H9 (cell line): Measurements from ENCODE around the gene ATP6AP1. TPM values are rescaled to one million over a fixed set of nuclear protein-coding genes. Genes with fewer than 3 reads are reported as not detected.
"Not testable (repeated sequence)": the region's sequence is repeated elsewhere in the genome, so short reads cannot be mapped to it uniquely, and the experiment has no call there.

Source experiments
- DNase-seq: peaks from one replicate; pipeline ENCODE4 v3.0.0-alpha.2; 2017
- H2AFZ ChIP-seq: one replicate; pipeline ENCODE4 v1.6.1; 2013; ENCODE audit warnings: mild to moderate bottlenecking, low read length, control low read depth, moderate library complexity
- H2AK5ac ChIP-seq: 2 replicates; pipeline ENCODE4 v1.6.1; 2013; ENCODE audit warnings: low read length, control low read depth, mixed read lengths; ENCODE audit not compliant: insufficient read length
- H2BK120ac ChIP-seq: one replicate; pipeline ENCODE4 v1.6.1; 2013; ENCODE audit warnings: low read depth, mild to moderate bottlenecking, low read length, control low read depth, inconsistent platforms; ENCODE audit not compliant: poor library complexity, severe bottlenecking
- H2BK12ac ChIP-seq: 2 replicates; pipeline ENCODE4 v1.6.1; 2013; ENCODE audit warnings: low read length, control low read depth, mixed read lengths, low read depth; ENCODE audit not compliant: insufficient read length
- H2BK15ac ChIP-seq: 2 replicates; pipeline ENCODE4 v1.6.1; 2013; ENCODE audit warnings: low read depth, low read length, control low read depth
- H2BK20ac ChIP-seq: one replicate; pipeline ENCODE4 v1.6.1; 2013; ENCODE audit warnings: low read depth, mild to moderate bottlenecking, low read length, control low read depth, inconsistent platforms; ENCODE audit not compliant: poor library complexity, severe bottlenecking
- H2BK5ac ChIP-seq: 2 replicates; pipeline ENCODE4 v1.6.1; 2013; ENCODE audit warnings: low read length, control low read depth, mixed read lengths; ENCODE audit not compliant: insufficient read length
- H3K14ac ChIP-seq: 2 replicates; pipeline ENCODE4 v1.6.1; 2013; ENCODE audit warnings: low read length, control low read depth; ENCODE audit not compliant: insufficient read depth
- H3K18ac ChIP-seq: 2 replicates; pipeline ENCODE4 v1.6.1; 2013; ENCODE audit warnings: low read depth, mild to moderate bottlenecking, mixed read lengths, low read length, control low read depth; ENCODE audit not compliant: insufficient read length
- H3K23ac ChIP-seq: 2 replicates; pipeline ENCODE4 v1.6.1; 2013; ENCODE audit warnings: low read length, control low read depth, mixed read lengths, low read depth; ENCODE audit not compliant: insufficient read length
- H3K23me2 ChIP-seq: 2 replicates; pipeline ENCODE4 v1.6.1; 2013; ENCODE audit warnings: low read depth, mild to moderate bottlenecking, mixed read lengths, low read length, control low read depth; ENCODE audit not compliant: insufficient read length, poor library complexity, severe bottlenecking
- H3K27ac ChIP-seq: 2 replicates; pipeline ENCODE4 v1.5.1; 2013; ENCODE audit warnings: low read length, control low read depth, mixed read lengths, low read depth; ENCODE audit not compliant: insufficient read length
- H3K27me3 ChIP-seq: 2 replicates; pipeline ENCODE4 v1.6.1; 2013; ENCODE audit warnings: low read length, control low read depth, inconsistent platforms; ENCODE audit not compliant: insufficient read depth
- H3K4ac ChIP-seq: 2 replicates; pipeline ENCODE4 v1.6.1; 2013; ENCODE audit warnings: low read depth, mild to moderate bottlenecking, control low read depth, inconsistent platforms, low read length, moderate library complexity
- H3K4me1 ChIP-seq: 2 replicates; pipeline ENCODE4 v1.6.1; 2013; ENCODE audit warnings: low read length, control low read depth, inconsistent platforms; ENCODE audit not compliant: insufficient read depth
- H3K4me2 ChIP-seq: 2 replicates; pipeline ENCODE4 v1.6.1; 2013; ENCODE audit warnings: low read length, control low read depth, mixed read lengths; ENCODE audit not compliant: insufficient read length, insufficient read depth
- H3K56ac ChIP-seq: 2 replicates; pipeline ENCODE4 v1.6.1; 2013; ENCODE audit warnings: low read depth, mild to moderate bottlenecking, mixed read lengths, low read length, control low read depth; ENCODE audit not compliant: insufficient read length
- H3K79me1 ChIP-seq: 2 replicates; pipeline ENCODE4 v1.6.1; 2013; ENCODE audit warnings: low read depth, mild to moderate bottlenecking, moderate library complexity, low read length, control low read depth, inconsistent platforms; ENCODE audit not compliant: insufficient read depth, poor library complexity, severe bottlenecking
- H3K79me2 ChIP-seq: 2 replicates; pipeline ENCODE4 v1.6.1; 2013; ENCODE audit warnings: low read length, control low read depth, inconsistent platforms; ENCODE audit not compliant: insufficient read depth
- H3K9ac ChIP-seq: 2 replicates; pipeline ENCODE4 v1.6.1; 2013; ENCODE audit warnings: low read length, control low read depth, mixed read lengths; ENCODE audit not compliant: insufficient read length; ENCODE audit errors: extremely low read depth
- H3K9me3 ChIP-seq: one replicate; pipeline ENCODE4 v1.6.1; 2013; ENCODE audit warnings: low read depth, low read length, inconsistent platforms; ENCODE audit not compliant: control insufficient read depth
- H3T11ph ChIP-seq: one replicate; pipeline ENCODE4 v1.6.1; 2013; ENCODE audit warnings: mild to moderate bottlenecking, low read length, control low read depth, inconsistent platforms
- H4K20me1 ChIP-seq: one replicate; pipeline ENCODE4 v1.6.1; 2013; ENCODE audit not compliant: control insufficient read depth, insufficient read length, insufficient read depth
- H4K5ac ChIP-seq: 2 replicates; pipeline ENCODE4 v1.6.1; 2013; ENCODE audit warnings: low read depth, mild to moderate bottlenecking, mixed read lengths, low read length, control low read depth; ENCODE audit not compliant: insufficient read length
- H4K8ac ChIP-seq: replicated peaks from 2 replicates; pipeline ENCODE4 v1.6.1; 2013; ENCODE audit warnings: low read length, control low read depth, mixed read lengths, low read depth; ENCODE audit not compliant: insufficient read length
- H4K91ac ChIP-seq: 2 replicates; pipeline ENCODE4 v1.6.1; 2013; ENCODE audit warnings: low read depth, mild to moderate bottlenecking, moderate library complexity, mixed read lengths, low read length, control low read depth; ENCODE audit not compliant: insufficient read length
- H3K27ac Mint-ChIP-seq, 3 experiments: 2 replicates in 2 of 3; 3 replicates in 1 of 3; pipeline ENCODE4 v1.8.0; 2020 to 2021; ENCODE audit warnings: mixed read lengths in 3 of 3, mild to moderate bottlenecking in 1 of 3, moderate library complexity in 1 of 3
- H3K27me3 Mint-ChIP-seq: 2 replicates; pipeline ENCODE4 v1.8.0; 2021; ENCODE audit warnings: low read depth, mild to moderate bottlenecking, moderate library complexity, mixed read lengths
- H3K36me3 Mint-ChIP-seq, 3 experiments: 2 replicates in 2 of 3; 3 replicates in 1 of 3; pipeline ENCODE4 v1.8.0; 2020 to 2021; ENCODE audit warnings: low read depth in 3 of 3, mixed read lengths in 3 of 3; ENCODE audit not compliant: insufficient read depth in 1 of 3
- H3K4me1 Mint-ChIP-seq, 2 experiments: 2 replicates each; pipeline ENCODE4 v1.8.0; 2020; ENCODE audit warnings: mixed read lengths in 2 of 2
- H3K4me3 Mint-ChIP-seq, 2 experiments: 2 replicates in 1 of 2; 3 replicates in 1 of 2; pipeline ENCODE4 v1.8.0; 2020 to 2021; ENCODE audit warnings: mild to moderate bottlenecking in 2 of 2, mixed read lengths in 2 of 2, moderate library complexity in 1 of 2
- H3K9me3 Mint-ChIP-seq, 2 experiments: 2 replicates in 1 of 2; 3 replicates in 1 of 2; pipeline ENCODE4 v1.8.0; 2020; ENCODE audit warnings: mild to moderate bottlenecking in 2 of 2, mixed read lengths in 2 of 2, moderate library complexity in 1 of 2
- WGBS: extraction: QIAGEN DNeasy Blood & Tissue Kit; methylation state at CpG from one replicate; pipeline ENCODE4 v1.1.7; 2013; ENCODE audit warnings: missing lambda C conversion rate, low lambda C conversion rate, mixed read lengths; ENCODE audit not compliant: insufficient read length; ENCODE audit errors: extremely low coverage; 5-methylcytosine and 5-hydroxymethylcytosine counted together
- total RNA-seq: library from RNA; stranded (reverse); gene quantifications from 2 replicates; pipeline ENCODE4 v1.2.1, GENCODE V29; 2021
- TF ChIP-seq, protein P1 (sequence below): fragments of 200-600 bp; sonication (generic); conservative IDR thresholded peaks from 3 replicates; pipeline ENCODE4 v1.8.0; 2021; ENCODE audit warnings: antibody characterized with exemption, mild to moderate bottlenecking

ATP6AP1 gene
- total RNA-seq, 1 experiment from 2014 or later: 45.6 TPM

DNA sequence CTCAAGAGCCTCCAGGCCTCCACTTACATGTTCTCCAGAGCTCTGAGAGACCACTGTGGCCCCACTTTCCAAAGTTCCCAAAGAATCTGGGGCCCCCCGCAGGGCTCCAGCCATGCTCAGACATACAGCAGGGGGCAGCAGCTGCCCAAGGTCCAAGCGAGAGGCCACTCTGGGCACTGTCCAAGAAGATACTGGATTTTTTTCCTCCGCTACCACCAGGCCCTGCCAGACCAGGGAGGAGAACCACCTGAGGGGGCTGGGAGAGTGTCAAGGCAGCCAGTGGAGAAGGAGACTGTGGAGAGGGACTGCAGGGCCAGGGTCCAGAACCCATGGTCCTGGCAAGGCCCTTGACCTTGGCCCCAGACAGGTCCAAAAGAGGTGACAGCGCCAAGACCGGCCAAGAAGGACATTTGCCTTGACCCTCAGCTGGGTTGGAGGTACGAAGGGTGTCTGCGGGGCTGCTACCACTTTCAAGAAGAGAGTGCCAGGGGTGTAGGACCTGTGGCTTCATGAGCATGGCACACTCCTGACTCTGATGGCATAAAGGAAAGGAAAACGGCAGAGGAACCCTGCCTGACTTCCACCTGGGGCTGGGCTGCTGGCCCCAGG, 44.1 kb upstream of the ATP6AP1 start:
- no peaks in the 10 kb centered on the region; the same call in 1 of the 2 replicates for H3K4me1 ChIP-seq
- Mint-ChIP-seq H3K4me3 (no peak overlapping the region; a peak in 1 of 5 replicates), H3K27me3 (peaks cover 2% of the 10 kb centered on the region; the same call in 1 of the 2 replicates), H3K36me3 (peaks cover 15 to 29% (median 22%) of the 10 kb centered on the region in 3 experiments), H3K27ac (0 out of 7 replicates have a peak overlapping the region, but pooled peaks of 1 of the 3 experiments have one; percentile 77), H3K4me1 (peaks cover 17 to 33% of the 10 kb centered on the region in 2 experiments), H3K9me3 (peaks cover 33 to 38% of the 10 kb centered on the region in 2 experiments)
- H3K4ac ChIP-seq: no peak overlapping the region
- no peak overlapping the region for H2BK120ac ChIP-seq
- no peak overlapping the region for H3K14ac ChIP-seq
- no peaks in the 10 kb centered on the region for H3K79me1 ChIP-seq
- H2BK5ac ChIP-seq: no peak overlapping the region
- no peak overlapping the region for H3K4me2 ChIP-seq
- H4K5ac ChIP-seq: no peak overlapping the region
- H2BK20ac ChIP-seq: no peak overlapping the region
- H4K91ac ChIP-seq: no peak overlapping the region
- H2AK5ac ChIP-seq: no peak overlapping the region
- H2BK12ac ChIP-seq: no peak overlapping the region
- peaks cover 9% of the 10 kb centered on the region for H3K23me2 ChIP-seq
- no peaks in the 10 kb centered on the region; the same call in 1 of the 2 replicates for H3K79me2 ChIP-seq
- H3K18ac ChIP-seq: no peak overlapping the region
- no CpG with 5 or more reads among the region's 8 CpGs for WGBS
- H2AFZ ChIP-seq: no peak overlapping the region
- H4K8ac ChIP-seq: no peak overlapping the region
- TF ChIP-seq, protein P1, sequence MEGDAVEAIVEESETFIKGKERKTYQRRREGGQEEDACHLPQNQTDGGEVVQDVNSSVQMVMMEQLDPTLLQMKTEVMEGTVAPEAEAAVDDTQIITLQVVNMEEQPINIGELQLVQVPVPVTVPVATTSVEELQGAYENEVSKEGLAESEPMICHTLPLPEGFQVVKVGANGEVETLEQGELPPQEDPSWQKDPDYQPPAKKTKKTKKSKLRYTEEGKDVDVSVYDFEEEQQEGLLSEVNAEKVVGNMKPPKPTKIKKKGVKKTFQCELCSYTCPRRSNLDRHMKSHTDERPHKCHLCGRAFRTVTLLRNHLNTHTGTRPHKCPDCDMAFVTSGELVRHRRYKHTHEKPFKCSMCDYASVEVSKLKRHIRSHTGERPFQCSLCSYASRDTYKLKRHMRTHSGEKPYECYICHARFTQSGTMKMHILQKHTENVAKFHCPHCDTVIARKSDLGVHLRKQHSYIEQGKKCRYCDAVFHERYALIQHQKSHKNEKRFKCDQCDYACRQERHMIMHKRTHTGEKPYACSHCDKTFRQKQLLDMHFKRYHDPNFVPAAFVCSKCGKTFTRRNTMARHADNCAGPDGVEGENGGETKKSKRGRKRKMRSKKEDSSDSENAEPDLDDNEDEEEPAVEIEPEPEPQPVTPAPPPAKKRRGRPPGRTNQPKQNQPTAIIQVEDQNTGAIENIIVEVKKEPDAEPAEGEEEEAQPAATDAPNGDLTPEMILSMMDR: peak; percentile 26; the same call in 2 of the 3 replicates
- 0 out of 2 replicates have a peak overlapping the region, but pooled peaks have one; percentile 89 for H2BK15ac ChIP-seq
- H3K27ac ChIP-seq: no peak overlapping the region
- H3K23ac ChIP-seq: no peak overlapping the region
- H3K27me3 ChIP-seq: no peaks in the 10 kb centered on the region
- H3K56ac ChIP-seq: no peak overlapping the region
- no peak overlapping the region for H3T11ph ChIP-seq
- DNase-seq: no peak
- H3K9me3 ChIP-seq: peaks cover 14% of the 10 kb centered on the region
- H4K20me1 ChIP-seq: no peaks in the 10 kb centered on the region
- H3K9ac ChIP-seq: no peak overlapping the region

DNA sequence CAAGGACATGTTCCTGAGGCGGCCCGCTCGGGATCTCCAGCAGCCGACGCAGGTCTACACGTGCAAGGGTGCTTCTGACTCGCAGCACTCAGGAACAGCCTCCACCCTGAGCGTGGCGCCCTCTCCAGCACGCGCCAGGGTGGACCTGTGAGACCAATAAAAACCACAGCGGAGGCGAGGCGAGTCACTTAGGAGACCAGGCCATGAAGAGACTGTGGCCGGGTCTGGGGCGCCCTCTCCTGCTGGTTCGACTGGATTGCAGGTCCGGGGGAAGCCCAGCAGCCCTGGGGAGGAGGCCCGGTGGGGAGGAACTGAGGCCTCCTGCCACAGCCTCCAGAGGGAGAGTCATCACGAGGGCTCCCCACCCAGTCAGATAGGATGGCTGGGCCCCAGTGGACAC, 40.4 kb upstream of the ATP6AP1 start:
- H3K4me1 Mint-ChIP-seq: peaks cover 8 to 12% of the 10 kb centered on the region in 2 experiments
- not testable (repeated sequence) for H2BK120ac ChIP-seq, H3K18ac ChIP-seq, H3K23me2 ChIP-seq, H2BK15ac ChIP-seq, H2AK5ac ChIP-seq, H3K36me3 Mint-ChIP-seq, H3K9ac ChIP-seq, H3K23ac ChIP-seq, H3T11ph ChIP-seq, H3K56ac ChIP-seq, H3K79me1 ChIP-seq, H3K4me3 Mint-ChIP-seq, H4K5ac ChIP-seq, H2BK12ac ChIP-seq, H4K20me1 ChIP-seq, H2BK5ac ChIP-seq, H3K27me3 Mint-ChIP-seq, H2BK20ac ChIP-seq, H3K4me2 ChIP-seq, H3K79me2 ChIP-seq, H2AFZ ChIP-seq, H3K4me1 ChIP-seq, H3K27ac Mint-ChIP-seq, H4K8ac ChIP-seq, H4K91ac ChIP-seq, H3K4ac ChIP-seq, H3K14ac ChIP-seq, DNase-seq, H3K27ac ChIP-seq, H3K27me3 ChIP-seq
- peaks cover 10% of the 10 kb centered on the region for H3K9me3 ChIP-seq
- H3K9me3 Mint-ChIP-seq: peaks cover 11 to 15% of the 10 kb centered on the region in 2 experiments
- no CpG with 5 or more reads among the region's 20 CpGs for WGBS
